ENCODE measurements around the gene MTMR6. TPM values are rescaled to one million over a fixed set of nuclear protein-coding genes. Genes with fewer than 3 reads are reported as not detected.

Gene MTMR6
- total RNA-seq, 4 donors from 2014 or later, result 16.5 to 19.0 (median 18.2) TPM

GRCh38 chr13:25224151-25224550 is 63.1 kb downstream of the MTMR6 start:
- DNase-seq (ENCODE audit: low spot score in 2 of 2), result no peak

GRCh38 chr13:25222740-25223139 is 64.5 kb downstream of the MTMR6 start:
- DNase-seq (ENCODE audit: low spot score in 2 of 2), result no peak
- H3K4me1 ChIP-seq, result no peaks in the 10 kb centered on the region
- no peak overlapping the region for H3K27ac ChIP-seq
- H3K4me3 ChIP-seq, result no peak overlapping the region
- no peaks in the 10 kb centered on the region for H3K36me3 ChIP-seq
- no peaks in the 10 kb centered on the region for H3K9me3 ChIP-seq
- peaks cover 0 to 4% of the 10 kb centered on the region in 2 donors for H3K27me3 ChIP-seq
- WGBS, 2 donors, result 80 to 85% methylated on average over 9 of the region's 9 CpGs
- TF ChIP-seq POLR2A (IDR thresholded peaks at IDR 0.05) (no peak), CTCF (IDR thresholded peaks at IDR 0.05) (no peak), EP300 (IDR thresholded peaks at IDR 0.05) (no peak)

More at GRCh38 chr13:25224151-25224550, 63.1 kb downstream of the MTMR6 start:
- peaks cover 0 to 4% of the 10 kb centered on the region in 2 donors for H3K27me3 ChIP-seq
- no peak overlapping the region for H3K4me3 ChIP-seq
- no peaks in the 10 kb centered on the region for H3K36me3 ChIP-seq
- WGBS, 2 donors, result 83 to 89% methylated on average over 9 of the region's 9 CpGs
- TF ChIP-seq CTCF (IDR thresholded peaks at IDR 0.05), result no peak
- no peak for TF ChIP-seq POLR2A (IDR thresholded peaks at IDR 0.05)
- TF ChIP-seq EP300 (IDR thresholded peaks at IDR 0.05), result no peak
- H3K27ac ChIP-seq, result no peak overlapping the region
- H3K4me1 ChIP-seq, result no peaks in the 10 kb centered on the region
- no peaks in the 10 kb centered on the region for H3K9me3 ChIP-seq

- 75 to 78% methylated on average over 5 of the region's 5 CpGs for WGBS, 2 donors
- H3K9me3 ChIP-seq, result no peaks in the 10 kb centered on the region
- no peak for DNase-seq (ENCODE audit: low spot score in 2 of 2)
Measured at GRCh38 chr13:25218019-25218418, 69.3 kb downstream of the MTMR6 start.

GRCh38 chr13:25217023-25217885 is 70.0 kb downstream of the MTMR6 start:
- no peak for DNase-seq (ENCODE audit: low spot score in 2 of 2)
- 40 to 43% methylated on average over 11 to 12 of the region's 12 CpGs for WGBS, 2 donors
- no peaks in the 10 kb centered on the region for H3K9me3 ChIP-seq
- no peak overlapping the region for H3K27ac ChIP-seq
- peaks cover 0 to 13% (median 2%) of the 10 kb centered on the region in 4 donors for H3K4me1 ChIP-seq
- TF ChIP-seq CTCF (IDR thresholded peaks at IDR 0.05), result no peak
- no peak for TF ChIP-seq EP300 (IDR thresholded peaks at IDR 0.05)
- no peak for TF ChIP-seq POLR2A (IDR thresholded peaks at IDR 0.05)
- H3K27me3 ChIP-seq, result no peaks in the 10 kb centered on the region
- H3K36me3 ChIP-seq, result no peaks in the 10 kb centered on the region
- no peak overlapping the region for H3K4me3 ChIP-seq

More at GRCh38 chr13:25218019-25218418, 69.3 kb downstream of the MTMR6 start:
- no peak overlapping the region for H3K4me3 ChIP-seq
- TF ChIP-seq EP300 (IDR thresholded peaks at IDR 0.05) (no peak), CTCF (IDR thresholded peaks at IDR 0.05) (no peak), POLR2A (IDR thresholded peaks at IDR 0.05) (no peak)
- H3K27me3 ChIP-seq, result peaks cover 0 to 4% of the 10 kb centered on the region in 2 donors
- H3K27ac ChIP-seq, result no peak overlapping the region
- H3K36me3 ChIP-seq, result no peaks in the 10 kb centered on the region
- H3K4me1 ChIP-seq, result peaks cover 0 to 13% (median 2%) of the 10 kb centered on the region in 4 donors

- TF ChIP-seq POLR2A (IDR thresholded peaks at IDR 0.05) (no peak), EP300 (IDR thresholded peaks at IDR 0.05) (no peak), CTCF (IDR thresholded peaks at IDR 0.05) (no peak)
- H3K9me3 ChIP-seq, result no peaks in the 10 kb centered on the region
- DNase-seq (ENCODE audit: low spot score in 2 of 2), result no peak
- no peak overlapping the region for H3K4me3 ChIP-seq
- H3K36me3 ChIP-seq, result no peaks in the 10 kb centered on the region
- no peaks in the 10 kb centered on the region for H3K27me3 ChIP-seq
- 58 to 61% methylated on average over 3 of the region's 3 CpGs for WGBS, 2 donors
- H3K4me1 ChIP-seq, result peaks cover 0 to 13% (median 2%) of the 10 kb centered on the region in 4 donors
- H3K27ac ChIP-seq, result peak overlapping the region in 2 of 4 donors; percentile 67 to 71
Measured at GRCh38 chr13:25215253-25215575, 72.1 kb downstream of the MTMR6 start.

All from tibial nerve (tissue), 4 donors.